Measurements from ENCODE around the gene ODAM. TPM values are rescaled to one million over a fixed set of nuclear protein-coding genes. Genes with fewer than 3 reads are reported as not detected.
"Not testable (repeated sequence)": the region's sequence is repeated elsewhere in the genome, so short reads cannot be mapped to it uniquely, and the experiment has no call there.

The ODAM gene
- total RNA-seq, 1 donor from 2014 or later: not detected

- H3K4me1 Mint-ChIP-seq: no peaks in the 10 kb centered on the region
- H3K4me3 Mint-ChIP-seq: no peak overlapping the region
- no peaks in the 10 kb centered on the region for H3K36me3 Mint-ChIP-seq (ENCODE audit: low read depth)
- no peak for DNase-seq
- H3K9me3 Mint-ChIP-seq: no peaks in the 10 kb centered on the region
- intact Hi-C loops (cut with micrococcal nuclease): no loop called here
- no peaks in the 10 kb centered on the region for H3K27me3 Mint-ChIP-seq
- no peak overlapping the region for H3K27ac Mint-ChIP-seq
Measured at GRCh38 chr4:70191647-70192046, 3.9 kb upstream of the ODAM start.

- no peaks in the 10 kb centered on the region for H3K36me3 Mint-ChIP-seq (ENCODE audit: low read depth)
- no peak overlapping the region for H3K4me3 Mint-ChIP-seq
- H3K27ac Mint-ChIP-seq: no peak overlapping the region
- H3K27me3 Mint-ChIP-seq: no peaks in the 10 kb centered on the region
- no peaks in the 10 kb centered on the region for H3K4me1 Mint-ChIP-seq
- intact Hi-C loops (cut with micrococcal nuclease): no loop called here
- no peaks in the 10 kb centered on the region for H3K9me3 Mint-ChIP-seq
- no peak for DNase-seq
Measured at GRCh38 chr4:70192895-70193294, 2.6 kb upstream of the ODAM start.

- intact Hi-C loops (cut with micrococcal nuclease): no loop called here
- no peaks in the 10 kb centered on the region for H3K27me3 Mint-ChIP-seq
- H3K4me1 Mint-ChIP-seq: no peaks in the 10 kb centered on the region
- no peak for DNase-seq
- H3K36me3 Mint-ChIP-seq (ENCODE audit: low read depth): no peaks in the 10 kb centered on the region
- H3K4me3 Mint-ChIP-seq: no peak overlapping the region
- no peaks in the 10 kb centered on the region for H3K9me3 Mint-ChIP-seq
- no peak overlapping the region for H3K27ac Mint-ChIP-seq
Measured at GRCh38 chr4:70196857-70197256, 1.3 kb downstream of the ODAM start.

GRCh38 chr4:70197842-70198241 is 2.3 kb downstream of the ODAM start:
- H3K9me3 Mint-ChIP-seq: no peaks in the 10 kb centered on the region
- intact Hi-C loops (cut with micrococcal nuclease): no loop called here
- H3K36me3 Mint-ChIP-seq (ENCODE audit: low read depth): no peaks in the 10 kb centered on the region
- no peak overlapping the region for H3K4me3 Mint-ChIP-seq
- no peak overlapping the region for H3K27ac Mint-ChIP-seq
- H3K27me3 Mint-ChIP-seq: no peaks in the 10 kb centered on the region
- no peaks in the 10 kb centered on the region for H3K4me1 Mint-ChIP-seq
- no peak for DNase-seq

GRCh38 chr4:70203601-70204000 is 8.1 kb downstream of the ODAM start:
- no peaks in the 10 kb centered on the region for H3K27me3 Mint-ChIP-seq
- intact Hi-C loops (cut with micrococcal nuclease): no loop called here

GRCh38 chr4:70212752-70213151 is 17.2 kb downstream of the ODAM start:
- H3K36me3 Mint-ChIP-seq (ENCODE audit: low read depth); H3K4me3 Mint-ChIP-seq; H3K9me3 Mint-ChIP-seq; H3K27me3 Mint-ChIP-seq; H3K27ac Mint-ChIP-seq; H3K4me1 Mint-ChIP-seq; intact Hi-C loops (cut with micrococcal nuclease); DNase-seq: not testable (repeated sequence)

More at GRCh38 chr4:70203601-70204000, 8.1 kb downstream of the ODAM start:
- DNase-seq: no peak
- H3K9me3 Mint-ChIP-seq: no peaks in the 10 kb centered on the region
- no peaks in the 10 kb centered on the region for H3K36me3 Mint-ChIP-seq (ENCODE audit: low read depth)
- H3K4me3 Mint-ChIP-seq: no peak overlapping the region
- no peaks in the 10 kb centered on the region for H3K4me1 Mint-ChIP-seq
- H3K27ac Mint-ChIP-seq: no peak overlapping the region

GRCh38 chr4:70216109-70216508 is 20.6 kb downstream of the ODAM start:
- intact Hi-C loops (cut with micrococcal nuclease); H3K4me3 Mint-ChIP-seq; H3K27ac Mint-ChIP-seq; H3K36me3 Mint-ChIP-seq (ENCODE audit: low read depth); H3K4me1 Mint-ChIP-seq; DNase-seq; H3K9me3 Mint-ChIP-seq; H3K27me3 Mint-ChIP-seq: not testable (repeated sequence)

- H3K4me1 Mint-ChIP-seq; H3K9me3 Mint-ChIP-seq; DNase-seq; H3K36me3 Mint-ChIP-seq (ENCODE audit: low read depth); H3K27ac Mint-ChIP-seq; H3K4me3 Mint-ChIP-seq; intact Hi-C loops (cut with micrococcal nuclease); H3K27me3 Mint-ChIP-seq: not testable (repeated sequence)
Measured at GRCh38 chr4:70216550-70216949, 21.0 kb downstream of the ODAM start.

GRCh38 chr4:70221389-70221788 is 25.9 kb downstream of the ODAM start:
- H3K27me3 Mint-ChIP-seq; DNase-seq; intact Hi-C loops (cut with micrococcal nuclease); H3K9me3 Mint-ChIP-seq; H3K4me1 Mint-ChIP-seq; H3K27ac Mint-ChIP-seq; H3K36me3 Mint-ChIP-seq (ENCODE audit: low read depth); H3K4me3 Mint-ChIP-seq: not testable (repeated sequence)

- H3K9me3 Mint-ChIP-seq; H3K27me3 Mint-ChIP-seq; intact Hi-C loops (cut with micrococcal nuclease); H3K4me1 Mint-ChIP-seq; H3K36me3 Mint-ChIP-seq (ENCODE audit: low read depth); H3K27ac Mint-ChIP-seq; DNase-seq; H3K4me3 Mint-ChIP-seq: not testable (repeated sequence)
Measured at GRCh38 chr4:70221818-70222217, 26.3 kb downstream of the ODAM start.

- no peak within 1 kb of the TSS for H3K27ac Mint-ChIP-seq
- no peaks in the 10 kb centered on the region for H3K27me3 Mint-ChIP-seq
- no peak for DNase-seq
- H3K4me3 Mint-ChIP-seq: no peak within 1 kb of the TSS
- intact Hi-C loops (cut with micrococcal nuclease): no loop called here
- H3K36me3 Mint-ChIP-seq (ENCODE audit: low read depth): no peaks in the 10 kb centered on the region
- H3K9me3 Mint-ChIP-seq: no peaks in the 10 kb centered on the region
- H3K4me1 Mint-ChIP-seq: no peaks in the 10 kb centered on the region
Measured at GRCh38 chr4:70225824-70226223, 30.3 kb downstream of the ODAM start, which contains the start of gene FDCSP. Gene FDCSP (plus strand): TSS chr4:70226124. CDS start chr4:70231195, 5,071 bp downstream.

- Mint-ChIP-seq H3K9me3 (no peaks in the 10 kb centered on the region), H3K27me3 (no peaks in the 10 kb centered on the region), H3K27ac (no peak overlapping the region), H3K4me3 (no peak overlapping the region), H3K4me1 (no peaks in the 10 kb centered on the region), H3K36me3 (ENCODE audit: low read depth) (no peaks in the 10 kb centered on the region)
- no peak for DNase-seq
- intact Hi-C loops (cut with micrococcal nuclease): no loop called here
Measured at GRCh38 chr4:70236125-70236524, 40.6 kb downstream of the ODAM start.

- Mint-ChIP-seq H3K9me3 (no peaks in the 10 kb centered on the region), H3K4me1 (no peaks in the 10 kb centered on the region), H3K36me3 (ENCODE audit: low read depth) (no peaks in the 10 kb centered on the region), H3K27me3 (no peaks in the 10 kb centered on the region), H3K27ac (no peak overlapping the region), H3K4me3 (no peak overlapping the region)
- no peak for DNase-seq
- intact Hi-C loops (cut with micrococcal nuclease): no loop called here
Measured at GRCh38 chr4:70239131-70239883, 43.8 kb downstream of the ODAM start.

GRCh38 chr4:70239884-70240591 is 44.5 kb downstream of the ODAM start:
- Mint-ChIP-seq H3K4me1 (no peaks in the 10 kb centered on the region), H3K4me3 (no peak overlapping the region), H3K27me3 (no peaks in the 10 kb centered on the region), H3K9me3 (no peaks in the 10 kb centered on the region), H3K36me3 (ENCODE audit: low read depth) (no peaks in the 10 kb centered on the region), H3K27ac (no peak overlapping the region)
- DNase-seq: no peak
- intact Hi-C loops (cut with micrococcal nuclease): no loop called here

Measured in activated CD4-positive, alpha-beta T cell treated with anti-CD3 and anti-CD28 coated beads, Interleukin-2, amount 10 ng/mL, durations not matched to agents 24 days and 14 days (primary cell).